Dermis blood vessel endothelial cell (primary cell): ENCODE results near the gene CIROP. TPM values are rescaled to one million over a fixed set of nuclear protein-coding genes. Genes with fewer than 3 reads are reported as not detected.
A peak's percentile ranks its signal among the peaks of the same experiment; 100 is the strongest.

ENCODE experiments used
- DNase-seq: peaks from one replicate; pipeline ENCODE4 v3.0.0; 2010
- total RNA-seq: library from RNA; depleted of rRNA; stranded (reverse); fragments of >200 nt; gene quantifications from 2 replicates; pipeline ENCODE4 v1.2.3, GENCODE V29; 2014

The CIROP gene
- total RNA-seq, result not detected in 2 replicates

- DNase-seq, result no peak
Measured at GRCh38 chr14:23104591-23105347, at the start of gene CIROP. Gene CIROP, minus strand, starts transcription at chr14:23104989. Its CDS starts 69 bp downstream, at chr14:23104920.

- DNase-seq, result no peak
Measured at GRCh38 chr14:23153851-23154796, 49.3 kb upstream of the CIROP start.

- no peak for DNase-seq
Measured at GRCh38 chr14:23151342-23151741, 46.6 kb upstream of the CIROP start.

- DNase-seq, result no peak
Measured at GRCh38 chr14:23149745-23150144, 45.0 kb upstream of the CIROP start.

- no peak for DNase-seq
Measured at GRCh38 chr14:23148591-23149249, 43.9 kb upstream of the CIROP start.

GRCh38 chr14:23147676-23148075 lies 42.9 kb upstream of the CIROP start:
- peak; percentile 3 for DNase-seq

GRCh38 chr14:23146980-23147379 lies 42.2 kb upstream of the CIROP start:
- no peak for DNase-seq

GRCh38 chr14:23146351-23146910 lies 41.6 kb upstream of the CIROP start:
- no peak for DNase-seq

GRCh38 chr14:23145794-23146350 lies 41.1 kb upstream of the CIROP start:
- DNase-seq, result peak; percentile 3

GRCh38 chr14:23143911-23144310 lies 39.1 kb upstream of the CIROP start:
- no peak for DNase-seq

GRCh38 chr14:23142826-23143225 lies 38.0 kb upstream of the CIROP start:
- DNase-seq, result no peak

GRCh38 chr14:23141706-23142444 lies 37.1 kb upstream of the CIROP start:
- DNase-seq, result no peak

GRCh38 chr14:23140371-23140770 lies 35.6 kb upstream of the CIROP start:
- no peak for DNase-seq

- DNase-seq, result no peak
Measured at GRCh38 chr14:23139874-23140273, 35.1 kb upstream of the CIROP start.

- DNase-seq, result no peak
Measured at GRCh38 chr14:23137813-23138535, 33.2 kb upstream of the CIROP start.

GRCh38 chr14:23137192-23137812 lies 32.5 kb upstream of the CIROP start:
- no peak for DNase-seq

GRCh38 chr14:23136566-23137133 lies 31.9 kb upstream of the CIROP start:
- DNase-seq, result no peak

GRCh38 chr14:23132970-23133369 lies 28.2 kb upstream of the CIROP start:
- no peak for DNase-seq

GRCh38 chr14:23131482-23131881 lies 26.7 kb upstream of the CIROP start:
- no peak for DNase-seq

GRCh38 chr14:23130871-23131270 lies 26.1 kb upstream of the CIROP start:
- DNase-seq, result no peak
